ENCODE data around the gene COL6A1. TPM values are rescaled to one million over a fixed set of nuclear protein-coding genes. Genes with fewer than 3 reads are reported as not detected.

The COL6A1 gene
- total RNA-seq, 1 experiment from 2014 or later: 33.4 TPM

GRCh38 chr21:46014828-46015227 is 33.3 kb downstream of the COL6A1 start:
- no peaks in the 10 kb centered on the region for H3K9me3 ChIP-seq
- no TSS peak for BruUV-seq (replicated peaks)

GRCh38 chr21:46017148-46017547 is 35.6 kb downstream of the COL6A1 start:
- no peak for DNase-seq
- Mint-ChIP-seq H3K36me3 (ENCODE audit: insufficient read depth, unreplicated experiment) (no peaks in the 10 kb centered on the region), H3K27me3 (ENCODE audit: insufficient read depth, unreplicated experiment) (peaks cover 4% of the 10 kb centered on the region), H3K9me3 (ENCODE audit: unreplicated experiment) (no peaks in the 10 kb centered on the region), H3K27ac (ENCODE audit: unreplicated experiment) (no peak overlapping the region), H3K4me3 (ENCODE audit: unreplicated experiment) (no peak overlapping the region), H3K4me1 (ENCODE audit: low read depth, unreplicated experiment) (peaks cover 7% of the 10 kb centered on the region)
- no peak overlapping the region for H3K4me3 ChIP-seq (ENCODE audit: low read depth, low read length)
- BruUV-seq (replicated peaks): no TSS peak
- ChIA-PET POLR2A (no interaction called here), CTCF (no interaction called here)
- H3K9me3 ChIP-seq: no peaks in the 10 kb centered on the region
- TF ChIP-seq CTCF (IDR thresholded peaks at IDR 0.05; ENCODE audit: insufficient read depth in 1 of 2, low read depth in 1 of 2, low read length in 1 of 2, severe bottlenecking in 1 of 2, unreplicated experiment in 1 of 2): no peak
- no peaks in the 10 kb centered on the region for H3K36me3 ChIP-seq (ENCODE audit: control insufficient read depth, insufficient read depth, low read length)
- no peaks in the 10 kb centered on the region for H3K27me3 ChIP-seq (replicated peaks; ENCODE audit: control insufficient read depth, insufficient read depth, low read length)
- intact Hi-C loops (cut with micrococcal nuclease; ENCODE audit: unreplicated experiment): no loop called here
- peaks cover 4% of the 10 kb centered on the region; the same call in 1 of the 2 replicates for H3K4me1 ChIP-seq

More at GRCh38 chr21:46014828-46015227, 33.3 kb downstream of the COL6A1 start:
- no peaks in the 10 kb centered on the region for H3K9me3 Mint-ChIP-seq (ENCODE audit: unreplicated experiment)
- Histone ChIP-seq H3K27me3 (replicated peaks; ENCODE audit: control insufficient read depth, insufficient read depth, low read length) (no peaks in the 10 kb centered on the region), H3K36me3 (ENCODE audit: control insufficient read depth, insufficient read depth, low read length) (no peaks in the 10 kb centered on the region), H3K4me1 (no peaks in the 10 kb centered on the region), H3K4me3 (ENCODE audit: low read depth, low read length) (no peak overlapping the region)
- H3K27ac Mint-ChIP-seq (ENCODE audit: unreplicated experiment): no peak overlapping the region
- POLR2A ChIA-PET: no interaction called here
- intact Hi-C loops (cut with micrococcal nuclease; ENCODE audit: unreplicated experiment): no loop called here
- H3K36me3 Mint-ChIP-seq (ENCODE audit: insufficient read depth, unreplicated experiment): no peaks in the 10 kb centered on the region
- H3K4me1 Mint-ChIP-seq (ENCODE audit: low read depth, unreplicated experiment): peaks cover 7% of the 10 kb centered on the region
- H3K4me3 Mint-ChIP-seq (ENCODE audit: unreplicated experiment): no peak overlapping the region
- peaks cover 4% of the 10 kb centered on the region for H3K27me3 Mint-ChIP-seq (ENCODE audit: insufficient read depth, unreplicated experiment)
- no peak for TF ChIP-seq CTCF (IDR thresholded peaks at IDR 0.05; ENCODE audit: insufficient read depth in 1 of 2, low read depth in 1 of 2, low read length in 1 of 2, severe bottlenecking in 1 of 2, unreplicated experiment in 1 of 2)
- DNase-seq: no peak
- CTCF ChIA-PET: no interaction called here

GRCh38 chr21:46017695-46018094 is 36.1 kb downstream of the COL6A1 start:
- H3K36me3 Mint-ChIP-seq (ENCODE audit: insufficient read depth, unreplicated experiment): no peaks in the 10 kb centered on the region
- no peaks in the 10 kb centered on the region for H3K9me3 Mint-ChIP-seq (ENCODE audit: unreplicated experiment)
- H3K27ac Mint-ChIP-seq (ENCODE audit: unreplicated experiment): no peak overlapping the region
- H3K27me3 Mint-ChIP-seq (ENCODE audit: insufficient read depth, unreplicated experiment): peaks cover 4% of the 10 kb centered on the region
- DNase-seq: no peak
- H3K4me1 Mint-ChIP-seq (ENCODE audit: low read depth, unreplicated experiment): peaks cover 7% of the 10 kb centered on the region
- Histone ChIP-seq H3K4me3 (ENCODE audit: low read depth, low read length) (no peak overlapping the region), H3K36me3 (ENCODE audit: control insufficient read depth, insufficient read depth, low read length) (no peaks in the 10 kb centered on the region), H3K4me1 (peaks cover 8% of the 10 kb centered on the region), H3K9me3 (no peaks in the 10 kb centered on the region), H3K27me3 (replicated peaks; ENCODE audit: control insufficient read depth, insufficient read depth, low read length) (no peaks in the 10 kb centered on the region)
- intact Hi-C loops (cut with micrococcal nuclease; ENCODE audit: unreplicated experiment): no loop called here
- ChIA-PET CTCF (no interaction called here), POLR2A (no interaction called here)
- TF ChIP-seq CTCF (IDR thresholded peaks at IDR 0.05; ENCODE audit: insufficient read depth in 1 of 2, low read depth in 1 of 2, low read length in 1 of 2, severe bottlenecking in 1 of 2, unreplicated experiment in 1 of 2): no peak
- no peak overlapping the region for H3K4me3 Mint-ChIP-seq (ENCODE audit: unreplicated experiment)
- BruUV-seq (replicated peaks): no TSS peak

Measured in Caco-2 (cell line).